ENCODE data around the gene RHOV. TPM values are rescaled to one million over a fixed set of nuclear protein-coding genes. Genes with fewer than 3 reads are reported as not detected.

Gene RHOV
- total RNA-seq, 2 donors from 2014 or later = not detected

- TF ChIP-seq CTCF (IDR thresholded peaks at IDR 0.05) = peak; percentile 62
- Histone ChIP-seq H3K4me1 (ENCODE audit: control insufficient read depth in 1 of 2, low read depth in 2 of 2) (no peaks in the 10 kb centered on the region), H3K27ac (no peak overlapping the region), H3K36me3 (no peaks in the 10 kb centered on the region), H3K4me3 (no peak overlapping the region), H3K9me3 (no peaks in the 10 kb centered on the region), H3K27me3 (replicated peaks; ENCODE audit: insufficient read depth) (no peaks in the 10 kb centered on the region)
- DNase-seq (ENCODE audit: low spot score) = no peak
- no peak for ATAC-seq (ENCODE audit: insufficient number of reproducible peaks, low FRiP score, low read depth)
Observed at GRCh38 chr15:40859206-40859851, 14.7 kb downstream of the RHOV start.

- DNase-seq (ENCODE audit: low spot score) (no peak), ATAC-seq (ENCODE audit: insufficient number of reproducible peaks, low FRiP score, low read depth) (no peak)
- no peaks in the 10 kb centered on the region for H3K4me1 ChIP-seq (ENCODE audit: control insufficient read depth in 1 of 2, low read depth in 2 of 2)
- no peaks in the 10 kb centered on the region for H3K36me3 ChIP-seq
- no peak for TF ChIP-seq CTCF (IDR thresholded peaks at IDR 0.05)
- H3K27ac ChIP-seq = no peak overlapping the region
- no peaks in the 10 kb centered on the region for H3K9me3 ChIP-seq
- H3K4me3 ChIP-seq = no peak overlapping the region
- H3K27me3 ChIP-seq (replicated peaks; ENCODE audit: insufficient read depth) = no peaks in the 10 kb centered on the region
Observed at GRCh38 chr15:40858706-40859105, 15.3 kb downstream of the RHOV start.

GRCh38 chr15:40857601-40858341 is 16.3 kb downstream of the RHOV start:
- peak; percentile 39 for DNase-seq (ENCODE audit: low spot score)
- H3K36me3 ChIP-seq = no peaks in the 10 kb centered on the region

GRCh38 chr15:40856746-40857145 is 17.3 kb downstream of the RHOV start:
- DNase-seq (ENCODE audit: low spot score) (no peak), ATAC-seq (ENCODE audit: insufficient number of reproducible peaks, low FRiP score, low read depth) (no peak)
- no peaks in the 10 kb centered on the region for H3K36me3 ChIP-seq
- no peaks in the 10 kb centered on the region for H3K4me1 ChIP-seq (ENCODE audit: control insufficient read depth in 1 of 2, low read depth in 2 of 2)
- no peaks in the 10 kb centered on the region for H3K9me3 ChIP-seq
- H3K4me3 ChIP-seq = no peak overlapping the region
- no peak overlapping the region for H3K27ac ChIP-seq
- no peak for TF ChIP-seq CTCF (IDR thresholded peaks at IDR 0.05)
- H3K27me3 ChIP-seq (replicated peaks; ENCODE audit: insufficient read depth) = no peaks in the 10 kb centered on the region

More at GRCh38 chr15:40857601-40858341, 16.3 kb downstream of the RHOV start:
- H3K4me3 ChIP-seq = no peak overlapping the region
- no peaks in the 10 kb centered on the region for H3K4me1 ChIP-seq (ENCODE audit: control insufficient read depth in 1 of 2, low read depth in 2 of 2)
- no peaks in the 10 kb centered on the region for H3K9me3 ChIP-seq
- peak; percentile 63 for ATAC-seq (ENCODE audit: insufficient number of reproducible peaks, low FRiP score, low read depth)
- no peak overlapping the region for H3K27ac ChIP-seq
- H3K27me3 ChIP-seq (replicated peaks; ENCODE audit: insufficient read depth) = no peaks in the 10 kb centered on the region
- peak; percentile 91 for TF ChIP-seq CTCF (IDR thresholded peaks at IDR 0.05)

GRCh38 chr15:40855706-40856234 is 18.3 kb downstream of the RHOV start:
- ATAC-seq (ENCODE audit: insufficient number of reproducible peaks, low FRiP score, low read depth) = no peak
- no peaks in the 10 kb centered on the region for H3K9me3 ChIP-seq
- no peak for DNase-seq (ENCODE audit: low spot score)
- no peak overlapping the region for H3K27ac ChIP-seq
- no peaks in the 10 kb centered on the region for H3K27me3 ChIP-seq (replicated peaks; ENCODE audit: insufficient read depth)
- TF ChIP-seq CTCF (IDR thresholded peaks at IDR 0.05) = no peak
- no peaks in the 10 kb centered on the region for H3K36me3 ChIP-seq
- no peaks in the 10 kb centered on the region for H3K4me1 ChIP-seq (ENCODE audit: control insufficient read depth in 1 of 2, low read depth in 2 of 2)
- H3K4me3 ChIP-seq = no peak overlapping the region

Data from thoracic aorta (tissue), 2 donors.